AG08395 (cell line): ENCODE measurements around the gene GNAO1.

Experiments used
- DNase-seq: peaks from one replicate; pipeline ENCODE4 v3.0.0; 2012; ENCODE audit warnings: mixed read lengths, low spot score

The GNAO1 gene

GRCh38 chr16:56336711-56337110 lies 145.4 kb downstream of the GNAO1 start:
- DNase-seq: no peak

- DNase-seq: no peak
These were observed 146.0 kb downstream of the GNAO1 start for GRCh38 chr16:56337131-56337857.

GRCh38 chr16:56337858-56338325 lies 146.6 kb downstream of the GNAO1 start:
- no peak for DNase-seq

- no peak for DNase-seq
These were observed 147.5 kb downstream of the GNAO1 start for GRCh38 chr16:56338566-56339318.

GRCh38 chr16:56339431-56340195 lies 148.3 kb downstream of the GNAO1 start:
- DNase-seq: no peak

GRCh38 chr16:56340416-56340815 lies 149.1 kb downstream of the GNAO1 start:
- no peak for DNase-seq

- DNase-seq: no peak
These were observed 149.6 kb downstream of the GNAO1 start for GRCh38 chr16:56340864-56341365.

GRCh38 chr16:56341656-56342399 lies 150.5 kb downstream of the GNAO1 start:
- DNase-seq: peak; percentile 12

GRCh38 chr16:56343661-56344517 lies 152.6 kb downstream of the GNAO1 start:
- peak; percentile 45 for DNase-seq

GRCh38 chr16:56344518-56345405 lies 153.5 kb downstream of the GNAO1 start:
- no peak for DNase-seq

GRCh38 chr16:56345406-56346050 lies 154.2 kb downstream of the GNAO1 start:
- DNase-seq: no peak

GRCh38 chr16:56346131-56346890 lies 155.0 kb downstream of the GNAO1 start:
- no peak for DNase-seq

GRCh38 chr16:56347166-56347565 lies 155.9 kb downstream of the GNAO1 start:
- no peak for DNase-seq

- DNase-seq: no peak
These were observed 156.4 kb downstream of the GNAO1 start for GRCh38 chr16:56347670-56348069.

GRCh38 chr16:56348168-56349085 lies 157.1 kb downstream of the GNAO1 start:
- DNase-seq: no peak

GRCh38 chr16:56349086-56349415 lies 157.8 kb downstream of the GNAO1 start:
- DNase-seq: no peak

- DNase-seq: no peak
These were observed 158.4 kb downstream of the GNAO1 start for GRCh38 chr16:56349711-56350161.
